ENCODE measurements around the gene KATNAL2.

Gene KATNAL2

GRCh38 chr18:46917108-46917802 is at the start of gene KATNAL2, which contains the start of gene PIAS2:
Gene KATNAL2, plus strand, starts transcription at chr18:46917602. Its CDS starts 29,271 bp downstream, at chr18:46946873.
Gene PIAS2, minus strand, starts transcription at chr18:46917507. Its CDS starts 162 bp downstream, at chr18:46917345.
- DNase-seq (ENCODE audit: low read depth): peak; percentile 24

DNA sequence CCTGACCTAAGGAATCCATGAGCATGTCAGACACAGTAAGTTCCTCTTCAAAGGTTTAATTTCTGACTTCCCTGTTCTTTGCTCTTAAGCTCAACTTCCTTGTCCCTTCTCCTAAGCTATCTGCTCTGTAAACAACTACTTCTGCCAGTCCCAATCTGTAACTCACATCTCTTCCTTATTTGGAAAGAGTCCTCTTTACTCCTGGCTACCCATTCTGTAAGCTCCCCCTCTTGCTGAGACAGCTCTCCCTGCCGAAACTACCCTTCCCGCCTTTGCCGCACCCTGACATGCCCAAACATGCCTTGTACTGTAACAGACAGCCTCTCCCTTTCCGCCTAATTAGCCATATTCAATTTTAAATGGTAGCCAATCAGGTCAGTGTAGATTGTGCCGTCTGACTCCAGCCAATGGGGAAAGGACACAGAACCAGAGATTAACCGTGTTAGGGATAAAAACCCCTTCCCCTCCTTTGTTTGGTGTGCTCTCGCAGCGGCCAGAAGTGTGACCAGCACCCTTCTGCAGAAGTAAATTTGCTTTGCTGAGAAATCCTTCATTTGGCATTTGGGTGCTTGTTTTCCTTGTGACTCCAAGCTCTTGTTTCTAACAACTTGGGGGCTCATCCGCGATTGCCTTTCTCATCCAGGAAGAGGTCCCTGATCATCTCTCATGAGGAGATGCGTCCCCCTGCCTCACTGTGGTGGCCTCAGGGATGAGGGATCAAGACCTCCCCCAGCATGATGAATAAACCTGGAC is 49.1 kb upstream of the KATNAL2 start:
- no peak for DNase-seq (ENCODE audit: low read depth)

DNA sequence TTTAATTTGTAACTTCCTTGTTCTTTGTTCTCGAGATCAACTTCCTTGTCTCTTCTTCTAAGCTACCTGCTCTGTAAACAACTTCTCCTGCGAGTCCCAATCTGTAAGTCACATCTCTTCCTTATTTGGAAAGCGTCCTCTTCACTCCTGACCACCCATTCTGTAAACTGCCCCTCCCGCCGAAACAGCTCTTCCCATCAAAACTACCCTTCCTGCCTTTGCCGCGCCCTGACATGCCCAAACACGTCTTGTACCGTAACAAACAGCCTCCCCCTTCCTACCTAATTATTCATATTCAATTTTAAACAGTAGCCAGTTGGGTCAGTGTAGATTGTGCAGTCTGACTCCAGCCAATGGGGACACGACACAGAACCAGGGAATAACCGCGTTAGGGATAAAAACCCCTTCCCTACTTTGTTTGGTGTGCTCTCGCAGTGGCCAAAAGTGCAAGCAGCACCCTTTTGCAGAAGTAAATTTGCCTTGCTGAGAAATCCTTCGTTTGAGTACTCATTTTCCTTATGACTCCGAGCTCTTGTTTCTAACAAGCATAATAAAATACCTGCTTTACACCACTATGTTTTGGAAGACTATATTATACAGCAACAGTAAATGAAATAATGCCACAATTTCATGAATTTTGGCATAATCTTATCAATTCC is 39.9 kb upstream of the KATNAL2 start:
- no peak for DNase-seq (ENCODE audit: low read depth)

DNA sequence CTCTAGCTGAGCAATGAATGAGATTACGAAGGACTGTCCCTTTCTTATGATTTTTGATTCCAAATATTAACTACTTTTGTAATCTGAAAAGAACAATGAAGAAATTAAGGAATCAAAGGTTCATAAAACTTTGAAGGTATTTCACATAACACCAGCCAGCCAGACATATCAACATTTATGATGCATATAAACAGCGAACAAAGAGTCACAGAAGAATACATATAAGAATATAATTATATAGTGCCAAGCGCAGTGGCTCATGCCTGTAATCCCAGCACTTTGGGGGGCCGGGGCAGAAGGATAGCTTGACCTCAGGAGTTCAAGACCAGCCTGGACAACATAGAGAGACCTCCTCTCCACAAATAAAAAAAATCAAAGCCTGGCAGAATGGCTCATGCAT is 34.2 kb upstream of the KATNAL2 start:
- no peak for DNase-seq (ENCODE audit: low read depth)

- DNase-seq (ENCODE audit: low read depth): no peak
Observed at GRCh38 chr18:46886893-46887292, 30.5 kb upstream of the KATNAL2 start.

DNA sequence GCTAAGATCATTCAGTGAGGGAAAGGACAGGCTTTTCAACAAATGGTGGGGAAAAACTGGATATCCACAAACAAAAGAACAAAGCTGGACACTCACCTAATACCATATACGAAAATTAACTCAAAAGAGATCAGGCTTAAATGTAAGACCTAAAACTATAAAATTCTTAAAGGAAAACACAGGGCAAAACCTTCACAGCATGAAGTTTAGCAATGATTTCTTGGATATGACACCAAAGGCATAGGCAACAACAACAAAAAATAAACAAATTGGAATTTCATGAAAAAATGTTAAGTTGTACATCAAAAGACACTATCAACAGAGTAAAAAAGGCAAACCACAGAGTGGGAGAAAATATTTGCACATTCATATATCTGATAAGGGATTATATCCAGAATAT is 28.4 kb upstream of the KATNAL2 start:
- no peak for DNase-seq (ENCODE audit: low read depth)

DNA sequence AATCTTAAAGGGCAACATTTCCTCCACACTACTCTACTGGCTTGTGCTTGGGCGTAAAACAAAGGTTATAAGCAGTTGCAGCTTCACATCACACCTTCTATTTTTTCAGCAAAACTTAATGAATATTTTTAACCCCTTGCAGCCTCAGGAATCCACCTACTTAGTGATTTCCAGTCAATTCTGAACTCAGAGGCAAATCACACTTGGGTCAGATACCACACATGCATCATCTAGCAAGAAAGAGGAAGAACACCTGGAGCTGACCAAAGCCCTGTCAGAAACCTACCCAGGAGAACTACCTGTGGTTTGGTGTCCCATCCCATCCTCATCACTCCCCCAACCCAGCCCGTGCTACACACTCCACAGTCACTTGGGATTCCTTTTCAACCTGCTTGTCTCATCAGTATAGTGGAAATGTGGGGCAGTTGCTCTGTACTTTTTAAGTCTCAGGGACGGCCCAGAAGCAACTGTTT is 25.6 kb upstream of the KATNAL2 start:
- DNase-seq (ENCODE audit: low read depth): no peak

- DNase-seq (ENCODE audit: low read depth): no peak
Observed at GRCh38 chr18:46892842-46893241, 24.6 kb upstream of the KATNAL2 start.

- no peak for DNase-seq (ENCODE audit: low read depth)
Observed at GRCh38 chr18:46893360-46893759, 24.0 kb upstream of the KATNAL2 start.

DNA sequence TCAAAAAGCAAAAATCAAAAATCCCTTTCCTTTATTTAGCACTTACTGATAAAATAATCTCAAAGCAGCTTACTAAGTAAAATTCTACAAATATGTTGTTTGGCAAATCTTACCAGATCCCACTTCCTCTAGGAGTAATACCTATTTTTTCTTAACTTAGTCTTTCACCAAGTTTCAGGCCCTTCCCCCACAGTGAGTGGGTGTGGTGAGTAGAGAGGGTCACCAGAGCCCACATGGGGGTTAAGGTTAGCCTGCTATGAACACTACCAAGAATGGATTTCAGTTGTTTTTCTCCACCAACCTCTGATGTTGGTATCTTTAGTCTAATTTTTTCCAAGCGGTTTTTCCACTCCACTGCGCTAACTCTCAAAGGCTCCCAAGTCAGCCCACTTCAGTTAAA is 23.3 kb upstream of the KATNAL2 start:
- DNase-seq (ENCODE audit: low read depth): no peak

- no peak for DNase-seq (ENCODE audit: low read depth)
Observed at GRCh38 chr18:46899274-46899948, 18.0 kb upstream of the KATNAL2 start.

DNA sequence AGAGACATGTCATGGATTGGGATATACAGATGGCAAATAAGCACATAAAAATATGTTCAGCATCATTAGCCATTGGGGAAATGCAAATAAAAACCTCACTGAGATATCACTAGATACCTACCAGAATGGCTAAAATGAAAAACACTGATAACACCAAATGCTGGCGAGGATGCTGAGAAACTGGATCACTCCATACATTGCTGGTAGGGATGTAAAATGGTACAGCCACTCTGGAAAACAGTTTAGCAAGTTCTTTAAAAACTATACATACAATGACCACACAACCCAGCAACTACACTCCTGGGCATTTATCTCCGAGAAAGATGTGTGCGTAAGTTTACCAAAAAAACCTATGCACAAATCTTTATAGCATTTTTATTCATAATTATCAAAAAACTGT is 14.0 kb upstream of the KATNAL2 start:
- DNase-seq (ENCODE audit: low read depth): no peak

GRCh38 chr18:46909497-46909896 is 7.9 kb upstream of the KATNAL2 start:
- DNase-seq (ENCODE audit: low read depth): no peak

- DNase-seq (ENCODE audit: low read depth): no peak
Observed at GRCh38 chr18:46910856-46911255, 6.5 kb upstream of the KATNAL2 start.

- DNase-seq (ENCODE audit: low read depth): no peak
Observed at GRCh38 chr18:46915800-46916550, 1.4 kb upstream of the KATNAL2 start.

DNA sequence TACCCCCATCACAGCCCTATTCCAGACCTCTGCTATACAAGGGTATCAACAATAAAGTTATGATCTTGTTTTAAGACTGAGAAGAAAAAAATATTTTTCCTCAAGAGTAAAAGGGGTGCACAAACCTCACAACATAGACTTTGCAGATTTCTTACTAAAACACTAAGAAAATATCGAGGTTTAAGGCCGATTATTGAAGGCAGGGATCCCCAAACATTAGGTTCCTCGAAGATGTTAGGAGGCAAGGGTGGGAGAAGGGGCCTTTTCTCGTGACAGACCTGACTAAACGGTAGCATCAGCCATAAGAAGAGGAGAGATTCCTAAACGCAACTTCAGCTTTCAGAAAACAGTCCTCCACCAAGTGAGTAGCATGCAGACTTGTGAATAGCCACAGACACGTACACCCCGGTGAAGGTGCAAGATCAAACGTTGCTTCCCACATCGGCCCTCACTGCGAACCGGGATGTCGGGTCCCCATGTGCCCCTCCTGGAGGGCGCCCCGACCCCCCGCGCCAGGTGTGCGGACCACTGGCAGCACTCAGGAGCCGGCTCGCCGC is 773 bp upstream of the KATNAL2 start:
- DNase-seq (ENCODE audit: low read depth): no peak

GRCh38 chr18:46917803-46918600 is 600 bp downstream of the KATNAL2 start:
- DNase-seq (ENCODE audit: low read depth): no peak

DNA sequence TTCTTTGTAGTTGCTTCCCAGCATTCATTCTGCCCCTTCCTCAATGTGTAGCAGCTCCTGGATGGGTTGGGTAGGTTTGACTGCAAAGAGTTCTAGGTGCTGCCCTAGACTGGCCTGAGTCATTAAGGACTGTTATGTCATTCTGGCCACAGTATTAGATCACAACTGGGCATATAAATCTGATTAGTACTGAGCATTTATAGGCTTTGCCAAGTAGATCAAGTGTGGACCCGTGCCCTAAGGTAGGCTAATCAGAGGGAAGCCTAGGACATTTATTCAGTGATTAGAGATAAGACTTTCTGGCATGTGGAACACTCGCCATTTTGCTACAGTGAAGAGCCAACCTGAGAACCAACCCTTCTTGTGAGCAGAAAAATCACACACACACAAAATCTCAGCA is 2.7 kb downstream of the KATNAL2 start:
- no peak for DNase-seq (ENCODE audit: low read depth)

DNA sequence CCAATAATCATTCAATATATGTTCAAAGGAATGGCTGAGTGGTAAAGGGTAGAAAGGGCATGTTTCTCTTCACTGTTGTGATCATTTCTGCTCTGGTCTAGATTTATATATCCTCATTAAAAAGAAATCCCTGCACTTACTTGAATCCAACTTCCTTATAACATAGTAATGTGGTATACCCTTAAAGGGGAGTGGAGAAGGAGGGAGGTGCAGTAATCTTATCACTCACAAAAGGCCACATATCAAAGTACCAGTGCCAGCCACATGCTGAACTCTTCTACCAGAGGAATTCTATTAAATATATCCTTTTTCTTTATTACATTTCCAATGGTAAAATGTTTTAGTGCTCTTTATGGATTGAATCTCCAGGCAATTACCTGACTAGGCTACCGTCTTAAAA is 3.3 kb downstream of the KATNAL2 start:
- no peak for DNase-seq (ENCODE audit: low read depth)

- no peak for DNase-seq (ENCODE audit: low read depth)
Observed at GRCh38 chr18:46939337-46939963, 22.0 kb downstream of the KATNAL2 start.

Measured in GM04504 (cell line).